Measurements from ENCODE around the gene ZNF385C. TPM values are rescaled to one million over a fixed set of nuclear protein-coding genes. Genes with fewer than 3 reads are reported as not detected.
"Not testable (repeated sequence)": the region's sequence is repeated elsewhere in the genome, so short reads cannot be mapped to it uniquely, and the experiment has no call there.

The ZNF385C gene
- polyA plus RNA-seq (2013, experiment 1 of 2): 3.5 TPM
- 3.2 TPM for polyA plus RNA-seq (2013, experiment 2 of 2)

DNA sequence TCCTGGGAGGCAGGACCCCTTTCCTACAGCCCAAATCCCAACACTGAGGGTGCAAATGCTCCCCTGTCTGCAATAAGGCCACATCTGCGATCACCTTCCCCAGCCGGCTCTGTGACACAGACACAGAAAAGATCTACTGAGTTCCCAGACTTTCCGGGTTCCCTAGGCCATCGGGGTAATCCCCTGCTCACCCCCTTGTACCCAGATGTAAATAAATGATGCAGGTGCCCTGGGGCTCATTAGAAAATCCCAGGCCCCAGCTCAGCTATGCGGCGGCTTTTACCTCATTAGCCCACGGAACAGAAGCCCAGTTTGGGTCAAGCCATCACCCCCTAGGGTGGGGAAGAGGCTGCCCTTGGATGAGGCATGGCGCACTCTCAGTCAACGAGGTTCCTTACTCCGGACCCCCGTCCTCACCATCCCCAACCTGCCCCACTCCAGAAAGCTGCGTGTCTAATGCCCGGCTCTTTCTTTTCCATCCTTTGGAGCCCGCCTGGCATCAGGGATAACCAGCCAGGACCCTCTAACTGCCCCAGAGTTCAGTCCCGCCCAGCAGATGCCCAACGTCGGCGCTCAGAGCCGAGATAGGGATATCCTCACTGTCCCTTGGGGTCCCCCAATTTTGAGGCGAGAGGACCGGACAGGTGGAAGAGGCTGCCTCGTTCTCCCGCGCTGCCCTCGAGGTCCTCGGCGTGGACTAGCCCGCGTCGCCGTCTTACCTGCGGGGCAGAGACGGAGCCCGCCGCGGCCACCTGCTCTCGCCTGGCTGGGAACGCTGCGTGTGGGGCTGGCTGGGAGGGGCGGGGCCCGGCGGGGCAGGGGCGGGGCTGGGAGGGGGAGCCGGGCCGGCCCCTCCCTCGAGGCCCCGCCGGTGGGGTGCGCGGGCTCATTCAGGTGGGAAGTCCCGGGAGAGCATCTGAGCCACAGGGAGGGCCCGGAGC lies at the start of gene ZNF385C:
ZNF385C (minus strand) TSS at position 783 of the 941 bp plus-strand sequence. CDS start 35,417 bp downstream, outside the sequence.
- Histone ChIP-seq H3K79me2 (ENCODE audit: control insufficient read depth, insufficient read depth, low read length) (no peaks in the 10 kb centered on the region), H2BK5ac (ENCODE audit: low read length) (no peak within 1 kb of the TSS), H2BK120ac (ENCODE audit: low read depth, low read length) (no peak within 1 kb of the TSS), H3K56ac (ENCODE audit: low read length) (no peak within 1 kb of the TSS), H4K5ac (ENCODE audit: low read length) (no peak within 1 kb of the TSS), H3K4me1 (ENCODE audit: control insufficient read depth, low read depth, low read length) (no peaks in the 10 kb centered on the region), H3K9ac (ENCODE audit: low read length) (no peak within 1 kb of the TSS), H3K4me2 (ENCODE audit: low read length) (peak within 1 kb of the TSS; percentile 28), H3K27ac (ENCODE audit: low read depth, low read length) (no peak within 1 kb of the TSS), H3K79me1 (ENCODE audit: low read length) (no peaks in the 10 kb centered on the region), H4K8ac (ENCODE audit: low read depth, low read length) (no peak within 1 kb of the TSS), H3K27me3 (ENCODE audit: insufficient read depth, low read length, poor library complexity) (peaks cover 11% of the 10 kb centered on the region), H2BK15ac (replicated peaks; ENCODE audit: low read depth) (no peak within 1 kb of the TSS), H3K36me3 (ENCODE audit: control insufficient read depth, insufficient read depth, low read length) (no peaks in the 10 kb centered on the region), H3K18ac (ENCODE audit: low read length) (no peak within 1 kb of the TSS), H2AK5ac (ENCODE audit: low read length) (no peak within 1 kb of the TSS), H3K4me3 (ENCODE audit: low read length) (no peak within 1 kb of the TSS), H3K4ac (ENCODE audit: low read depth, low read length) (no peak within 1 kb of the TSS), H3K23ac (ENCODE audit: low read length) (no peak within 1 kb of the TSS)
- no CpG with 5 or more reads among the region's 52 CpGs for WGBS (ENCODE audit: extremely low coverage, insufficient coverage, low lambda C conversion rate)
- no peak for DNase-seq

DNA sequence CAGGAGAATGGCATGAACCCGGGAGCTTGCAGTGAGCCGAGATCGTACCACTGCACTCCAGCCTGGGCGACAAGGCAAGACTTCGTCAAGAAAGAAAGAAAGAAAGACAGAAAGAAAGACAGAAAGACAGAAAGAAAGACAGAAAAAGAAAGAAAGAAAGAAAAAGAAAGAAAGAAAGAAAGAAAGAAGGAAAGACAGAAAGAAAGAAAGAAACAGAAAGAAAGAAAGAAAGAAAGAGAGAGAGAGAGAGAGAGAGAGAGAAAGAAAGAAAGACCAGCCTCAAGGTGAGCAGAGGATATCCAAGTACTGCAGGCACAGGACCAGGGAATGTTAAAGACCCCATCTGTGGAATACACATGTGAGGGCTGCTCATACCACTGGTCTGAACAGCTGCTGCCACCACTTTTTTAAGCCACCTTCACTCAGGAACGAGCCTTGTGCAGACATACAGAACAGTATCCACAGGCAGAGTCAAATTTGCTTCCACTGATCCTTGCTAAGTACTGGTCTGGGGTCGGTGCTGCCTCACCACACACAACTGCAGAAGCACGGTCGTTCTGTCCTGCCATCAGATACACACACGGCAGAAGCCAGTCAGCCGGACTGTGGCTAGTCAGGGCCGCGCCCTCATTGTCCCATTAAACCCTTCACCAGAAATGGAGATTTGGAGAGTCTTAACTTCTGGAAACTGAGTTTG lies 48.8 kb upstream of the ZNF385C start:
- H3K23ac ChIP-seq (ENCODE audit: low read length): no peak overlapping the region

GRCh38 chr17:42143138-42143537 lies 44.9 kb upstream of the ZNF385C start:
- not testable (repeated sequence) for H3K4ac ChIP-seq (ENCODE audit: low read depth, low read length); H3K27me3 ChIP-seq (ENCODE audit: insufficient read depth, low read length, poor library complexity); H4K8ac ChIP-seq (ENCODE audit: low read depth, low read length); H3K27ac ChIP-seq (ENCODE audit: low read depth, low read length); H4K5ac ChIP-seq (ENCODE audit: low read length); H2BK120ac ChIP-seq (ENCODE audit: low read depth, low read length); H3K4me1 ChIP-seq (ENCODE audit: control insufficient read depth, low read depth, low read length); H3K23ac ChIP-seq (ENCODE audit: low read length); H3K36me3 ChIP-seq (ENCODE audit: control insufficient read depth, insufficient read depth, low read length); H3K4me3 ChIP-seq (ENCODE audit: low read length); H3K9ac ChIP-seq (ENCODE audit: low read length); H2BK5ac ChIP-seq (ENCODE audit: low read length); H2AK5ac ChIP-seq (ENCODE audit: low read length); DNase-seq; H2BK15ac ChIP-seq (replicated peaks; ENCODE audit: low read depth); H3K18ac ChIP-seq (ENCODE audit: low read length); H3K56ac ChIP-seq (ENCODE audit: low read length); H3K4me2 ChIP-seq (ENCODE audit: low read length)
- H3K79me2 ChIP-seq (ENCODE audit: control insufficient read depth, insufficient read depth, low read length): peaks cover 31% of the 10 kb centered on the region
- peaks cover 27% of the 10 kb centered on the region for H3K79me1 ChIP-seq (ENCODE audit: low read length)
- no CpG with 5 or more reads among the region's 4 CpGs for WGBS (ENCODE audit: extremely low coverage, insufficient coverage, low lambda C conversion rate)

More for the DNA sequence above, 48.8 kb upstream of the ZNF385C start:
- Histone ChIP-seq H2BK120ac (ENCODE audit: low read depth, low read length) (no peak overlapping the region), H3K27me3 (ENCODE audit: insufficient read depth, low read length, poor library complexity) (no peaks in the 10 kb centered on the region), H3K79me1 (ENCODE audit: low read length) (peaks cover 12% of the 10 kb centered on the region), H3K56ac (ENCODE audit: low read length) (no peak overlapping the region), H2BK15ac (replicated peaks; ENCODE audit: low read depth) (no peak overlapping the region), H2AK5ac (ENCODE audit: low read length) (no peak overlapping the region), H3K36me3 (ENCODE audit: control insufficient read depth, insufficient read depth, low read length) (peaks cover 5% of the 10 kb centered on the region), H3K79me2 (ENCODE audit: control insufficient read depth, insufficient read depth, low read length) (peaks cover 22% of the 10 kb centered on the region), H3K4me1 (ENCODE audit: control insufficient read depth, low read depth, low read length) (no peaks in the 10 kb centered on the region), H4K5ac (ENCODE audit: low read length) (no peak overlapping the region), H3K4me2 (ENCODE audit: low read length) (no peak overlapping the region), H3K9ac (ENCODE audit: low read length) (no peak overlapping the region), H3K27ac (ENCODE audit: low read depth, low read length) (no peak overlapping the region), H3K18ac (ENCODE audit: low read length) (no peak overlapping the region), H3K4ac (ENCODE audit: low read depth, low read length) (no peak overlapping the region), H3K4me3 (ENCODE audit: low read length) (no peak overlapping the region), H2BK5ac (ENCODE audit: low read length) (no peak overlapping the region), H4K8ac (ENCODE audit: low read depth, low read length) (no peak overlapping the region)
- WGBS (ENCODE audit: extremely low coverage, insufficient coverage, low lambda C conversion rate): no CpG with 5 or more reads among the region's 13 CpGs
- DNase-seq: no peak

GRCh38 chr17:42142371-42142896 lies 44.2 kb upstream of the ZNF385C start:
- Histone ChIP-seq H2BK5ac (ENCODE audit: low read length) (no peak overlapping the region), H3K79me1 (ENCODE audit: low read length) (peaks cover 27% of the 10 kb centered on the region), H3K4ac (ENCODE audit: low read depth, low read length) (no peak overlapping the region), H3K56ac (ENCODE audit: low read length) (no peak overlapping the region), H2BK120ac (ENCODE audit: low read depth, low read length) (no peak overlapping the region), H2AK5ac (ENCODE audit: low read length) (no peak overlapping the region), H3K4me1 (ENCODE audit: control insufficient read depth, low read depth, low read length) (no peaks in the 10 kb centered on the region), H3K23ac (ENCODE audit: low read length) (no peak overlapping the region), H3K27ac (ENCODE audit: low read depth, low read length) (no peak overlapping the region), H2BK15ac (replicated peaks; ENCODE audit: low read depth) (no peak overlapping the region), H3K79me2 (ENCODE audit: control insufficient read depth, insufficient read depth, low read length) (peaks cover 32% of the 10 kb centered on the region), H4K8ac (ENCODE audit: low read depth, low read length) (no peak overlapping the region), H3K4me3 (ENCODE audit: low read length) (no peak overlapping the region), H3K4me2 (ENCODE audit: low read length) (no peak overlapping the region), H3K9ac (ENCODE audit: low read length) (no peak overlapping the region), H4K5ac (ENCODE audit: low read length) (no peak overlapping the region), H3K18ac (ENCODE audit: low read length) (no peak overlapping the region), H3K27me3 (ENCODE audit: insufficient read depth, low read length, poor library complexity) (no peaks in the 10 kb centered on the region), H3K36me3 (ENCODE audit: control insufficient read depth, insufficient read depth, low read length) (peaks cover 5% of the 10 kb centered on the region)
- no CpG with 5 or more reads among the region's 7 CpGs for WGBS (ENCODE audit: extremely low coverage, insufficient coverage, low lambda C conversion rate)
- no peak for DNase-seq

DNA sequence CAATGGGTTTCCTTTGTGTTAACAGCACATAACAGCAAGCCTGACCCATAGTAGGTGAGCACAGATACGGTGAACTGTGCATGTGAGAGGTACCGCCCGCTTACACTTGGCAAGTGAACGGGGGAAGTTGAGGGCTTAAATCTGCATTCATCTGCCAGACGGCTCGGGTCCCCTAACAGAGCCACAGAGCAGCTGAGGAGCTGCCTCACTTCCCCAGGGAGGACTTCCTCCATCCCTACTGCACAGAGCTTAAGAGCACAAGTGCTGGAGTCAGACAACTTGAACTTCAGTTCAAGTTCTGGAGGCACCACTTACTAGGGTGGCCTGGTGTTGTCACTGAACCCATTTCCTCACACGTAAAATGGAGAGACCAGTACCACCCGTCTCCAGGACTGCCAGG lies 43.1 kb upstream of the ZNF385C start:
- no CpG with 5 or more reads among the region's 8 CpGs for WGBS (ENCODE audit: extremely low coverage, insufficient coverage, low lambda C conversion rate)
- Histone ChIP-seq H2BK15ac (replicated peaks; ENCODE audit: low read depth) (no peak overlapping the region), H3K4me3 (ENCODE audit: low read length) (no peak overlapping the region), H3K23ac (ENCODE audit: low read length) (no peak overlapping the region), H2AK5ac (ENCODE audit: low read length) (no peak overlapping the region), H3K18ac (ENCODE audit: low read length) (no peak overlapping the region), H3K79me2 (ENCODE audit: control insufficient read depth, insufficient read depth, low read length) (peaks cover 32% of the 10 kb centered on the region), H4K8ac (ENCODE audit: low read depth, low read length) (no peak overlapping the region), H3K4ac (ENCODE audit: low read depth, low read length) (no peak overlapping the region), H3K79me1 (ENCODE audit: low read length) (peaks cover 27% of the 10 kb centered on the region), H2BK120ac (ENCODE audit: low read depth, low read length) (no peak overlapping the region), H3K9ac (ENCODE audit: low read length) (no peak overlapping the region), H3K4me1 (ENCODE audit: control insufficient read depth, low read depth, low read length) (no peaks in the 10 kb centered on the region), H3K27me3 (ENCODE audit: insufficient read depth, low read length, poor library complexity) (no peaks in the 10 kb centered on the region), H3K4me2 (ENCODE audit: low read length) (no peak overlapping the region), H3K27ac (ENCODE audit: low read depth, low read length) (no peak overlapping the region), H3K36me3 (ENCODE audit: control insufficient read depth, insufficient read depth, low read length) (peaks cover 5% of the 10 kb centered on the region), H3K56ac (ENCODE audit: low read length) (no peak overlapping the region), H4K5ac (ENCODE audit: low read length) (no peak overlapping the region), H2BK5ac (ENCODE audit: low read length) (no peak overlapping the region)
- no peak for DNase-seq

All from mesendoderm (in vitro differentiated cells).